IMR-90 (cell line): ENCODE results near the gene APPL2. TPM values are rescaled to one million over a fixed set of nuclear protein-coding genes. Genes with fewer than 3 reads are reported as not detected.

Experiments used
- ATAC-seq: fragments of 200-7000 bp; cut with Tn5 transposase; 2 replicates; pipeline ENCODE4 v1.9.1; 2020; ENCODE audit warnings: low read depth, mild to moderate bottlenecking, moderate library complexity
- BruUV-seq: library from RNA; stranded (reverse); fragments of 400-500 nt; replicated peaks from 2 replicates; lab custom pipeline; 2021; lab: Mats Ljungman, UMichigan
- CTCF ChIA-PET: fragments of 300-600 bp; formaldehyde crosslinking; extraction: SDS; loops from one replicate; lab custom pipeline; 2021; ENCODE audit warnings: antibody characterized with exemption; lab: Yijun Ruan, JAX
- POLR2A ChIA-PET: fragments of 300-600 bp; sonication (Branson Sonifier 250); formaldehyde crosslinking; loops from one replicate; lab custom pipeline; 2022; ENCODE audit warnings: antibody characterized with exemption; ENCODE audit not compliant: unreplicated experiment; lab: Charles Lee
- DNase-seq: peaks from one replicate; pipeline ENCODE4 v3.0.0; 2013
- H2AFZ ChIP-seq: replicated peaks from 2 replicates; pipeline ENCODE3; 2013; ENCODE audit warnings: low read length, mild to moderate bottlenecking; ENCODE audit not compliant: poor library complexity
- H2AK5ac ChIP-seq: 2 replicates; pipeline ENCODE4 v1.6.1; 2013; ENCODE audit warnings: low read depth, low read length, inconsistent platforms
- H2AK9ac ChIP-seq: replicated peaks from 2 replicates; pipeline ENCODE3; 2013; ENCODE audit warnings: mild to moderate bottlenecking, low read depth, low read length, moderate library complexity; ENCODE audit not compliant: poor library complexity
- H2BK120ac ChIP-seq: 2 replicates; pipeline ENCODE4 v1.6.1; 2013; ENCODE audit warnings: low read depth, low read length, inconsistent platforms
- H2BK15ac ChIP-seq: 3 replicates; pipeline ENCODE4 v1.6.1; 2013; ENCODE audit warnings: low read depth, low read length, inconsistent platforms
- H2BK20ac ChIP-seq: 2 replicates; pipeline ENCODE4 v1.6.1; 2013; ENCODE audit warnings: low read depth, mild to moderate bottlenecking, inconsistent platforms, low read length, moderate library complexity
- H2BK5ac ChIP-seq: 2 replicates; pipeline ENCODE4 v1.6.1; 2013; ENCODE audit warnings: mild to moderate bottlenecking, low read depth, low read length, inconsistent platforms; ENCODE audit not compliant: poor library complexity, severe bottlenecking
- H3K14ac ChIP-seq: replicated peaks from 2 replicates; pipeline ENCODE4 v1.6.1; 2013; ENCODE audit warnings: low read depth, low read length, inconsistent platforms
- H3K18ac ChIP-seq: 2 replicates; pipeline ENCODE4 v1.6.1; 2013; ENCODE audit warnings: low read depth, low read length, control low read depth
- H3K23ac ChIP-seq: 2 replicates; pipeline ENCODE4 v1.6.1; 2013; ENCODE audit warnings: low read depth, low read length, inconsistent platforms
- H3K27ac ChIP-seq: 2 replicates; pipeline ENCODE4 v1.5.1; 2013; ENCODE audit warnings: mild to moderate bottlenecking, control low read depth, low read length; ENCODE audit not compliant: insufficient read depth
- H3K27me3 ChIP-seq: 2 replicates; pipeline ENCODE4 v1.6.1; 2013; ENCODE audit warnings: low read length; ENCODE audit not compliant: control insufficient read depth, insufficient read depth
- H3K36me3 ChIP-seq: 2 replicates; pipeline ENCODE4 v1.6.1; 2013; ENCODE audit warnings: low read length, mixed read lengths; ENCODE audit not compliant: control insufficient read depth, insufficient read depth
- H3K4ac ChIP-seq: 2 replicates; pipeline ENCODE4 v1.6.1; 2013; ENCODE audit warnings: low read depth, low read length, inconsistent platforms
- H3K4me1 ChIP-seq: 2 replicates; pipeline ENCODE4 v1.6.1; 2013; ENCODE audit warnings: low read length, mixed read lengths; ENCODE audit not compliant: control insufficient read depth, insufficient read depth
- H3K4me2 ChIP-seq: 2 replicates; pipeline ENCODE4 v1.6.1; 2013; ENCODE audit warnings: low read depth, mild to moderate bottlenecking, control low read depth, low read length, moderate library complexity
- H3K4me3 ChIP-seq: 2 replicates; pipeline ENCODE4 v1.5.1; 2013; ENCODE audit warnings: low read depth, mild to moderate bottlenecking, control low read depth, low read length, moderate library complexity; ENCODE audit not compliant: insufficient read depth
- H3K56ac ChIP-seq: 2 replicates; pipeline ENCODE4 v1.6.1; 2013; ENCODE audit warnings: low read length, inconsistent platforms; ENCODE audit not compliant: insufficient read depth; ENCODE audit errors: extremely low read depth
- H3K79me1 ChIP-seq, 2 experiments: 2 replicates each; pipeline ENCODE4 v1.6.1; 2013; ENCODE audit warnings: low read length in 2 of 2, inconsistent platforms in 1 of 2, low read depth in 1 of 2
- H3K9ac ChIP-seq: 2 replicates; pipeline ENCODE4 v1.6.1; 2013; ENCODE audit warnings: low read depth, low read length, control low read depth
- H3K9me1 ChIP-seq: 2 replicates; pipeline ENCODE4 v1.6.1; 2013; ENCODE audit warnings: low read length, inconsistent platforms; ENCODE audit not compliant: insufficient read depth
- H3K9me3 ChIP-seq: 2 replicates; pipeline ENCODE4 v1.6.1; 2013; ENCODE audit warnings: low read length; ENCODE audit not compliant: control insufficient read depth, insufficient read depth
- H4K20me1 ChIP-seq: 2 replicates; pipeline ENCODE4 v1.6.1; 2013; ENCODE audit warnings: low read length, inconsistent platforms; ENCODE audit not compliant: insufficient read depth
- H4K5ac ChIP-seq: 2 replicates; pipeline ENCODE4 v1.6.1; 2013; ENCODE audit warnings: mild to moderate bottlenecking, low read depth, low read length, control low read depth
- H4K8ac ChIP-seq, 2 experiments: 2 replicates each; pipeline ENCODE4 v1.6.1; 2013; ENCODE audit warnings: low read depth in 2 of 2, low read length in 2 of 2, control low read depth in 1 of 2, inconsistent platforms in 1 of 2
- H4K91ac ChIP-seq: 2 replicates; pipeline ENCODE4 v1.6.1; 2013; ENCODE audit warnings: low read depth, low read length, inconsistent platforms; ENCODE audit not compliant: insufficient read depth
- BHLHE40 ChIP-seq: fragments of 150-350 bp; IDR thresholded peaks from 2 replicates; pipeline ENCODE4 v1.6.1; 2016; ENCODE audit warnings: mild to moderate bottlenecking, low read depth, low read length
- CEBPB ChIP-seq: IDR thresholded peaks from 2 replicates; pipeline ENCODE4 v1.6.1; 2012; ENCODE audit warnings: low read depth, low read length, improper control_type of control experiment
- CHD1 ChIP-seq: IDR thresholded peaks from 2 replicates; pipeline ENCODE4 v1.6.1; 2012; ENCODE audit warnings: low read depth, low read length, improper control_type of control experiment
- CTCF ChIP-seq: conservative IDR thresholded peaks from 2 replicates; pipeline ENCODE4 v1.5.1; 2012; ENCODE audit warnings: mild to moderate bottlenecking, low read depth, low read length, improper control_type of control experiment
- ELK1 ChIP-seq: fragments of 150-350 bp; IDR thresholded peaks from 2 replicates; pipeline ENCODE4 v1.6.1; 2016; ENCODE audit warnings: low read depth, mild to moderate bottlenecking, low read length, moderate library complexity, borderline replicate concordance
- FOS ChIP-seq: fragments of 150-350 bp; IDR thresholded peaks from 2 replicates; pipeline ENCODE4 v1.6.1; 2016; ENCODE audit warnings: low read depth, low read length
- MAFK ChIP-seq: IDR thresholded peaks from 2 replicates; pipeline ENCODE4 v1.6.1; 2012; ENCODE audit warnings: low read depth, low read length, improper control_type of control experiment
- MAZ ChIP-seq: IDR thresholded peaks from 2 replicates; pipeline ENCODE4 v1.6.1; 2012; ENCODE audit warnings: low read depth, mild to moderate bottlenecking, low read length, improper control_type of control experiment, moderate library complexity, borderline replicate concordance
- MXI1 ChIP-seq: IDR thresholded peaks from 2 replicates; pipeline ENCODE4 v1.6.1; 2012; ENCODE audit warnings: low read depth, mild to moderate bottlenecking, low read length, moderate library complexity, borderline replicate concordance
- NFE2L2 ChIP-seq: fragments of 150-350 bp; IDR thresholded peaks from 2 replicates; pipeline ENCODE4 v1.6.1; 2016; ENCODE audit warnings: low read depth, mild to moderate bottlenecking, low read length
- POLR2A ChIP-seq: IDR thresholded peaks from 2 replicates; pipeline ENCODE4 v1.6.1; 2012; ENCODE audit warnings: mild to moderate bottlenecking, low read depth, low read length
- RAD21 ChIP-seq: IDR thresholded peaks from 2 replicates; pipeline ENCODE4 v1.6.1; 2012; ENCODE audit warnings: low read length, improper control_type of control experiment
- RCOR1 ChIP-seq: IDR thresholded peaks from 2 replicates; pipeline ENCODE4 v1.6.1; 2012; ENCODE audit warnings: mild to moderate bottlenecking, low read length, improper control_type of control experiment; ENCODE audit not compliant: insufficient replicate concordance
- RFX5 ChIP-seq: IDR thresholded peaks from 2 replicates; pipeline ENCODE4 v1.8.0; 2012; ENCODE audit warnings: low read depth, mild to moderate bottlenecking, low read length, moderate library complexity
- SMC3 ChIP-seq: fragments of 150-350 bp; IDR thresholded peaks from 2 replicates; pipeline ENCODE4 v1.6.1; 2016; ENCODE audit warnings: low read depth, mild to moderate bottlenecking, antibody characterized with exemption, low read length, moderate library complexity
- USF2 ChIP-seq: fragments of 150-350 bp; IDR thresholded peaks from 2 replicates; pipeline ENCODE4 v1.6.1; 2017; ENCODE audit warnings: mild to moderate bottlenecking, antibody characterized with exemption, low read length, low read depth
- WGBS, 2 experiments: methylation state at CpG; one replicate each; pipeline versions ENCODE4 v1.1.5 to v1.1.7; 2013; ENCODE audit warnings: missing lambda C conversion rate in 2 of 2; ENCODE audit not compliant: insufficient read length in 1 of 2; ENCODE audit errors: extremely low coverage in 2 of 2; 5-methylcytosine and 5-hydroxymethylcytosine counted together
- dilution Hi-C: fragments of 300-500 bp; cut with HindIII; formaldehyde crosslinking; loops from one replicate; pipeline ENCODE4 v1.14.3; 2018; ENCODE audit warnings: low sequenced_read_pairs; ENCODE audit not compliant: unreplicated experiment
- in situ Hi-C: fragments of 300-500 bp; cut with MboI; formaldehyde crosslinking; loops from 3 replicates; pipeline ENCODE4 v1.14.3; 2019; ENCODE audit warnings: low sequenced_read_pairs, inconsistent platforms, mixed read lengths
- intact Hi-C: fragments of 100-400 bp; cut with micrococcal nuclease; formaldehyde crosslinking; loops from 2 replicates; pipeline ENCODE4 v1.10.0; 2022
- polyA plus RNA-seq, 3 experiments: library from polyadenylated mRNA; depleted of rRNA; stranded (reverse); fragments of >200 nt; gene quantifications; 2 replicates each; pipeline ENCODE4 v1.2.3, GENCODE V29; 2012; ENCODE audit warnings: low replicate concordance in 1 of 3
- total RNA-seq: library from RNA; depleted of rRNA; stranded (reverse); fragments of >200 nt; gene quantifications from 2 replicates; pipeline ENCODE4 v1.2.3, GENCODE V29; 2012

The APPL2 gene
- total and polyA plus RNA-seq, 2 of the 4 experiments (the other 2 are of a cell fraction) = 42.3 to 65.8 TPM

GRCh38 chr12:105245291-105245690, 9.3 kb upstream of the APPL2 start:
- Histone ChIP-seq H3K9ac (no peak overlapping the region), H2AK9ac (peak overlapping the region; percentile 76), H3K36me3 (no peaks in the 10 kb centered on the region), H3K18ac (no peak overlapping the region), H4K91ac (no peak overlapping the region; the same call in 1 of the 2 replicates), H3K9me3 (no peaks in the 10 kb centered on the region), H3K23ac (no peak overlapping the region), H2BK15ac (peak overlapping the region; percentile 84; the same call in 2 of the 3 replicates), H3K27me3 (no peaks in the 10 kb centered on the region), H3K4me1 (no peaks in the 10 kb centered on the region), H4K20me1 (no peaks in the 10 kb centered on the region), H2BK20ac (no peak overlapping the region; the same call in 1 of the 2 replicates), H4K8ac (no peak overlapping the region), H3K27ac (no peak overlapping the region), H2BK120ac (peak overlapping the region; percentile 64; the same call in 1 of the 2 replicates), H3K56ac (no peak overlapping the region), H3K4me2 (no peak overlapping the region), H4K5ac (no peak overlapping the region), H3K4ac (0 out of 2 replicates have a peak overlapping the region, but pooled peaks have one; percentile 59), H2AK5ac (peak overlapping the region; percentile 58; the same call in 1 of the 2 replicates), H3K9me1 (peaks cover 2% of the 10 kb centered on the region; the same call in 1 of the 2 replicates), H3K79me1 (peaks cover 0 to 5% of the 10 kb centered on the region in 2 experiments; a peak in 1 of 4 replicates), H2BK5ac (no peak overlapping the region), H3K4me3 (no peak overlapping the region), H3K14ac (peak overlapping the region; percentile 87; the same call in 1 of the 2 replicates), H2AFZ (no peak overlapping the region)
- ChIA-PET POLR2A (no interaction called here), CTCF (interaction anchor here (1.2 kb wide), 1 partner anchor 9 kb away, joined by 3 read pairs; the partner anchor contains the start of gene APPL2)
- intact Hi-C loops = no loop called here
- DNase-seq (no peak), ATAC-seq (no peak)
- in situ Hi-C loops = no loop called here
- TF ChIP-seq POLR2A (no peak), RFX5 (no peak), ELK1 (no peak), USF2 (no peak), CTCF (no peak), MXI1 (no peak), FOS (no peak), CHD1 (no peak), BHLHE40 (no peak), NFE2L2 (no peak), CEBPB (no peak), SMC3 (no peak), RCOR1 (no peak), RAD21 (no peak), MAZ (no peak), MAFK (no peak)
- dilution Hi-C loops = no loop called here
- no CpG with 5 or more reads among the region's 4 CpGs for WGBS, 2 experiments
- BruUV-seq = no TSS peak
